GM18502 (cell line): ENCODE data around the gene LYST.
"Not testable (repeated sequence)": the region's sequence is repeated elsewhere in the genome, so short reads cannot be mapped to it uniquely, and the experiment has no call there.

ENCODE experiments used
- ATAC-seq: cut with Tn5 transposase; IDR thresholded peaks from one replicate; pipeline ENCODE4 v1.9.1; 2021; ENCODE audit warnings: mild to moderate bottlenecking; ENCODE audit not compliant: unreplicated experiment, poor library complexity

LYST gene

DNA sequence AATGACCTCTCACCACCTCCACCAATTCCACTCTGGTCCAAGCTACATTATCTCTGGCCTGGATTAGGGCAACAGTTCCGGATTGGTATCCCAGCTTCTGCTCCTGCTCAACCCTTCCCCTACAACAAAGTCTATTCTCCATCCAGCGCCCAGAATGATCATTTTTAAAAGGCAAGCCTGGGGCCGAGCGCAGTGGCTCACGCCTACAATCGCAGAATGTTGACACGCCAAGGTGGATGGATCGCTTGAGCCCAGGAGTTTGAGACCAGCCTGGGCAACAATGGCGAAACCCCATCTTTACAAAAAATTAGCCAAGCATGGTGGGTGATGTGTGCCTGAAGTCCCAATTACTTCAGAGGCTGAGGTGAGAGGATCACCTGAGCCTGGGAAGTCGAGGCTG is 2.2 kb downstream of the LYST start:
- no peak for ATAC-seq

DNA sequence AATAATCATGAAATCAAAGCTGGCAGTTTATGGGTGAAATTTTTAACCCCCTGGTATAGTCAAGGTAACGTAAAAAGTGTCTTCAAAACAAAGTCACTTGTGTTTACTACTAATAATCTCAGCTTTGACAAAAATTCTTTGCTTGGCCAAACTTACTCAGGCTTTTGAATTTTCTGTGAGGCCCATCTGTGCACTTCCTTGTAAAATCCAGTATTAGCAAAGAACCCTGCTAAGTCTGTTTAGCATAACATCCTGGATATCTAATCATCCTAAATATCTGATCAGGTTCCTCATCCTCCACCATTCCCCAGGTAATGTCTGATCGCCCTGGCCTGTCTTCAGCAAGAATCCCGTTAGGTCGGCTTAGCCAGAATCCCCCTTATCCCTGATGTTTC is 3.0 kb downstream of the LYST start:
- no peak for ATAC-seq

DNA sequence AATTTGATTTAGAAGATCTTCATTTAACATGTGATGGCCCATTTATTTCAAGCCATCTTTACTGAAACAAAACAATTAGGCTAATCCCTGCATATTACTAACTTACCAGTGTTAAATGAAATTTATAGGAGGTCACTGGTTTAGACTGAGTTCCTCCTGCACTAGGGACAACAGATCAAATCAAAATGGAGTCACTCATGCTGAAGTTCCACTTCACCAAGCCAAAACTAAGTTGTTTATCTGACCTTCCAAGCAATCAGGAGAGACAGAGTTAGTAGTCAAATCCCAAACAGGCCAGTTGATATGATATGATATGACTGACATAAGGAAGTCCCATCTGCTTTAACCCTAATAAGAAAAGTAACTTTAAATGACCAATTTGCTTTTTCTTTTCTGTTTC is 4.8 kb downstream of the LYST start:
- ATAC-seq: no peak

DNA sequence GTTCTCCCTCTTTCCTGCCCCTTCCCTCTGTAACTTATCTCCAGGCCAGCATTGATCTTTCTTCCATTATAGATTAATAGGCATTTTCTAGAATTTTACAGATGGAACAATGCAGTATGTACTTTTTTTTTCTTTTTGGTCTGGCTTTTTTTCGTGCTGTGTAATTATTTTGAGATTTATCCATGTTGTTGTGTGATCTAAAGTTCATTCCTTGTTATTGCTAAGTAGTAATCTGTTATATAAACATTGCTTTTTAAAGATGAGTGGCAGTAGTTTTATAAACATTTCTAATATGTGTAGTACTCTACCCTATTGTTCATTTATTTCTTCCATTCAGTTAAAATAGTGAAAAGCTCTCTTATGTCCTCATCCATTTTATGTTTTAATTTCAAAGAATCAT is 5.9 kb downstream of the LYST start:
- ATAC-seq: no peak

DNA sequence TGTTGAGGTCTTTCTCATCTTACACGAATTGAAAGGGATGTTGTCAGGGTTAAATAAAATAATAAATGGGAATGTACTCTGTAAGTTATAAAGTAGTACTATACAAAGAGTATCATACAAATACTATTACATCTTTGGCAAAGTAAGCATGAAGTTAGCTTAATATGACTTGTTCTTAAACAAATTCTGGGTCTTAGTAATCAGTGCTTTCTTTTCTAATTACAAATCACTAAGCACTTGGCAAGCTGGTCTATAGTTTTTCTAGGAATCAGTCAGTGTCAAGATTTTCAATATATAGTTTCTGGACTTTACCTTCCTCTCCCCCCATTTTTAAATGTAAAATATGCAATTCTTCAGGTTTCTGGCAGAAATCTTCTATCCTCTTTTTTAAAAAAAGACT is 6.9 kb downstream of the LYST start:
- no peak for ATAC-seq

DNA sequence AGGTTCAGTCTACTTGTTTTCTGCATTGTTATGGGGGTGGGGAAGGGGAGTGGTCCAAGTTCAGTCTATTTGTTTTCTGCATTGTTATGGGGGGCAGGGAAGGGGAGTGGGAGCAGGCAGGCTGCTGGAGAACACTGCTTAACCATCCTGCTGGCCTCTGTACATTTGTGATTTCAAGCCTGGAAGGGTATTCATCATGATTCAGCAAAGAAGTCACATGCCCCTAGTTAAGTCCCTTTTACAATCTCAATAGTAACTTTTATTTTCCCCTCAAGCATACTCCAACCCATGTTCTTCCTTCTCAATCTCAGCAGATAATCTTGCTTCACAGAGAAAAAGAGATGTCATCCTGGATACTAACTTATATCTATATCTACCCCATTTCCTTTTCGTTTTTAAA is 7.9 kb downstream of the LYST start:
- ATAC-seq: no peak

DNA sequence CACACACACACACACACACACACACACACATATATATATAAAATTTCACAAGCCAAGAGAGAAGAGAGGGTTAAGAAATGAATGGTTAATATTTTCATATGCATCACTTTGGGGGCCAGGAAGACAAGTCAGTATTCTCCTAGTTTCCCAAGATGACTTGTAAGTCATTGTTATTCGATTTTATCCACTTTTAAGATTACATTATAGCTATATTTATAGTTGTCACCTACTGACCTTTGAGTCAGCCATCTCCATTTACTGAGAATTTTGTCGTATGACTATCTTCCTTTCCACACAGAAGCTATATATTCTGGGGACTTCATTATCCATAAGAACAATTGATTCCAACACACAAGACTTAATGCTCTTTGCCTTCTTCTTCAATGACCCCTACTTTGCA is 8.9 kb downstream of the LYST start:
- no peak for ATAC-seq

DNA sequence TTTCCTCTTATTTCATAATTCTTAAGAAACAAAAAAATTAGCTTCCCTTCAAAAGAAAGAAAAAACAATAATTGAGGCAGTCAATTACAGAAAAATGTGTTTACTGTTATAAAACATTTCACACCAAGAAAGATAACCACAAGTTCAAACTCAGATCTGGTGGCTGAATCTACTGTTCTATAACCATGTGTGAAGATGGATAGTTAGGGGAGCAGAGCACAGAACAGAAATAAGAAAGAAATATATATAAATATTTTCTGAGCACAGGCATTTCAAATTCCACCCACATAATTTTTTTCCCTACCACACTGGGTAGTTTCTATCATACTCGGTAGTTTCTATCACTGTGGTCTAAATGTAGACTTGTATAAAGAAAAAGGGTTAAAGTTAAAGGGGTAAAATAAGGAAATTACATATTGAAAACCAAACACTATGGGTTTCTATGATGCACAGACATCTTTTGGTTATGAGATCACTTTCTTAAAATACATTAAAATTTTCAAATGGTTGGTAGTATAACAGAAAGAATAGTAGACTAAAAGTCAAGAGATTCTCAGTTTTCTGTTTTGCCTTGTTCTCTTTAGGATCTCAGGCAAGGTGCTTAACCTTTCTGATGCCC is 10.8 kb downstream of the LYST start:
- peak; percentile 62 for ATAC-seq

DNA sequence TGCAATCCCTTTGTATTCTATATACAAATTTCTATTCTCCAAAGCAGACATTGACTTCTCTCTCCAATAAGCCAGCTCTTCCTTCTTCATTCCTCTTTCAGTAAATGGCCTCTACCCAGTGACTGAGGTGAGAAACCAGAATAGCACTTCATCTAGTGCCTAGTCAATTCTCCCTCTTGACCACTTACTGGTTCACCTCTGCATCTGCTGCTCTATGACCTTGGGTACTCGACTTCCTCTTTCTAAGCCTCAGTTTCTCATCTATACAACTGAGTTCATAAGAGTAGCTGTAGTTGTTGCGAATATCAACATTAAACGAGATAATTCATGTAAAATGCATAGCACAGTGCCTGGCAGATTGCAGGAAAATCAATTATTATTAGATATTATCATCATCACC is 12.4 kb downstream of the LYST start:
- no peak for ATAC-seq

DNA sequence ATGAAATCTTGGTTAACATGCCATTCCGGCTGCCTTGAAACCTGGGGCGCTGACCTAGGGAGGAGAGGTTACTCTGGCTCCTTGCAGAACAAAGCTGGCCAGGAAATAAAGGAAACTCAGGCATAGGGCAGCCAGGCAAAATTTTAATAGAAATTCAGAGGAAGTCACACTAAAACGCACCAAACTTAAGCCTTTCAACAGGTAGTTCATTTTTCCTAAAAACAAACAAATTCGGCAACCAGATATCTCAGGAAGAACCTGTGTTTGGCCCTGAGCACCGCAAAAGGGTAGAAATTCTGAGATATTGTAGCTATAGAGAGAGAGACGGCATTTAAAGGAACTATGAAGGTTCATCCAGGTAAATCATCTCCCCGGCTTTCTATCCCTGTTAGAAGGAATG is 13.1 kb downstream of the LYST start:
- ATAC-seq: no peak

DNA sequence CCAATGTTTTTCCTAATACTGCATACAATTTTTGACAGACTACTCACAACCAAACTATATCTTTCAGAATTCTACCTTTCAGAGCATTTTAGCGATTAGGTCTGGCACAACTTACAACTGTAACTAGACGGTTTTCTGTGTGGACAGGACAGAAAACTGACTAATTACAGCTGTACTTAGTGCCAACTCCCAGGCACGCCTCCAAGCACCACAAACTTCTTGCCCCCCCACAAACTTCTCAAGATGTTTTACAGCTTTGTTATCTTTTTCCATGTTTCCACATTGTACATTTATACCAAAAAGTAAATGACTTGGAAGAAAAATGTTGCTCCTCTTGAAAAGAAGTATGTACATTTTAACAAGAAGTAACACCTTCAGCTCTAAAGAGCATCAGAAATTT is 13.8 kb downstream of the LYST start:
- no peak for ATAC-seq

DNA sequence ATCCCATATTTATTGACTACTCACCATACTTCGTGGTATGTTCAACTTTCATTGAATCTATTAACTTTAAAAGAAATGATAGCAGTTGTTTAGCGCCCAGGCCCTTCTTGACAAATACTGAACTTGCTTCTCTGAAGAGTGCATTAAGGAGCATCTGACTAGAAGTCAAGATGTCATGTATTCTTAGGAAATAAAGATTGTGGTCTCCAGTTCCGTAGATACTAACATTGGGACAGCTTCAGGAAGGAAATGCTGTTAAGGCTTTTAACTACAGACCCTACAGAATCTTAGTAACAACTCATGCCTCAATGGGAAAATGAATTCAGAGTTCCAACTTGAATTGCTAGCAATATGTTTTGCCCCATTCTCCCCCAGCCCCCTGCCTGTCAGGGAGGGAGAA is 14.8 kb downstream of the LYST start:
- no peak for ATAC-seq

DNA sequence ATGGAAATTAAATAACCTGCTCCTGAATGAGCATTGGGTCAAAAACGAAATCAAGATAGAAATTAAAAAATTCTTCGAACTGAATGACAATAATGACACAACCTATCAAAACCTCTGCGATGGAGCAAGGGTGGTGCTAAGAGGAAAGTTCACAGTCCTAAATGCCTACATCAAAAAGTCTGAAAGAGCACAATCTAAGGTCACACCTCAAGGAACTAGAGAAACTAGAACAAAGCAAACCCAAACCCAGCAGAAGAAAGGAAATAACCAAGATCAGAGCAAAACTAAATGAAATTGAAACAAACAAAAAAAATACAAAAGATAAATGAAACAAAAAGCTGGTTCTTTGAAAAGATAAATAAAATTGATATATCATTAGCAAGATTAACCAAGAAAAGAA is 18.5 kb downstream of the LYST start:
- not testable (repeated sequence) for ATAC-seq

DNA sequence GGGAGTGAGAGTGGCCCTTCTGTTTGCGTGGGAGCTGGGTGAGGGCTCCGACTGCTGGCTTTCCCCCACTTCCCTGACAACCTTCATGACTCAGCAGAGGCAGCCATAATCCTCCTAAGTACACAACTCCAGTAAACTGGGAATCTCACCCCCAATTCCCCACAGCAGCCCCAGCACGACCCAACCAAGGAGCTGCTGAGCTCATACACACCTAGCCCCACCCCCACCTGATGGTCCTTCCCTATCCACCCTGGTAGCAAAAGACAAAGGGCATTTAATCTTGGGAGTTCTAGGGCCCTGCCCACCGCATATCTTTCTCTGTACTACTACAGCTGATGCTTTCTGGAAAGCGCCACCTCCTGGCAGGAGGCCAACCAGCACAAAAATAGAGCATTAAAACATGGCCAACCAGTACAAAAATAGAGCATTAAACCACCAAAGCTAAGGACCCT is 21.0 kb downstream of the LYST start:
- not testable (repeated sequence) for ATAC-seq

DNA sequence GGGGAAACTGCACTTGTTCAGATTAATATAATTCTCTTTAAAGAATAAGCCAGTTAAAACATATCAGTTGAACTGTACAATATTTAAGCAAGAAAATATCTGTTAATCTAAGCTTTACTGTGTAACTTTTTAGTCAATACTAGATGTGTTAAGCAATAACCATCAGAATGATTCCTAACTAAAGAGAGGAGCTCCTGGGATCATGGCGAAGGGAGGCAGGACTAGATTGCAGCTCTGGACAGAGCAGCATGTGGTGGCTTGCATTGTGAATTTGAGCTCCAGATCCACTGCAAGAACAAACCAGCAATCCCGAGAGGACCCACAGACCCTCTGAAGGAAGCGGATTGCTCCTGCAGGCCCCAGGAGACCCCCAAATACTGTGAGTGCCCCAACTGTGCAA is 21.9 kb downstream of the LYST start:
- ATAC-seq: no peak

DNA sequence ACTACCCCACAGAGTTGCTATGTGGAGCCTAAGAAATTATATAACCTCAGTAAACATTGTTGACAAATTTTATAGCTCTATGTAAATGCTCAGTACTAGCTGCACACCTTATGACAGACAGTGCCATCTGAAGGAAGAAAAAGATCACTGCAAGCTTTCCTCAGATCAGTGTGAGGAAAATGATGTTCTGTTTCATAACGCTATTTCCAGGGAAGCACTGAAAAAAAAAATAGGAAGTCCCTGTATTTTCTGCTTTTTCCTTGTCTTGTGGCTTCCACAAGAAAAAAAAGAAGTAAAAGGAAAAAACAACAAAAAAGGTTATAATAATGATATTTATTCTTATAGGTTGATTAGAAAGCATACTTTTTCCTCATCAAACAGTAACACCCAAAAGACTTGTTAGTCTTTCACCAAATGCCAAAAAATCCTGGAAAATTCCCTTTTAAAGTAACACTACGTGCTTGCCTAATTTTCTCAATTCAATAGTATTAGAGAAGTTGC is 23.2 kb downstream of the LYST start:
- peak; percentile 67 for ATAC-seq

DNA sequence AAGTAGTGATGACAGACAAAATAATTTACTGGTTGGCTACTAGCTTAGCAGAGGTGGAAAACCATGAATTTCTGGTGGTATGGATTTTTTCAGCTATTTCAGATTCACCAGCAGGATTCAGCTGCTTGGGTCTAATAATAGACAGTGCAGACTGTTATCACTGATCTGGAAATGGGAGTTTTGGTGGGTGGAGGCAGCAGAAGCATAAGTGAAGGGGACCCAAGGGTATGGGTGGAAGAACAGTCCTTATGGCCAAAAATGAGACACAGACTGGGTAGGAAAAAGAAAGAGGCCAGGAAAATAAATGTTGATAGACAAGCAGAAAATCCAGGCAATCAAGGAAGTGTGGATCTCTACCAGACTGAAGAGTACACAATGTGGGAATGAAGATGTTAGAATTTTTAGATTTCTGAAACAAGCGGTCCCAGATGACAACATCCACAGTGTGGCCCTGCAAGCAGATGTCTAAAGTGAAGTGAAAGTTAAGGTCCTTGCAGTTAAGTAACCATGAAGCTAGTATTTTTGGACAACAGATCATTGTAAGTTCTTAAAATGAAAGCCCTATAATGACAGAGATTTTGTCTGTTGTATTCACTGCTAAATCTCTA is 24.7 kb downstream of the LYST start:
- peak; percentile 78 for ATAC-seq

DNA sequence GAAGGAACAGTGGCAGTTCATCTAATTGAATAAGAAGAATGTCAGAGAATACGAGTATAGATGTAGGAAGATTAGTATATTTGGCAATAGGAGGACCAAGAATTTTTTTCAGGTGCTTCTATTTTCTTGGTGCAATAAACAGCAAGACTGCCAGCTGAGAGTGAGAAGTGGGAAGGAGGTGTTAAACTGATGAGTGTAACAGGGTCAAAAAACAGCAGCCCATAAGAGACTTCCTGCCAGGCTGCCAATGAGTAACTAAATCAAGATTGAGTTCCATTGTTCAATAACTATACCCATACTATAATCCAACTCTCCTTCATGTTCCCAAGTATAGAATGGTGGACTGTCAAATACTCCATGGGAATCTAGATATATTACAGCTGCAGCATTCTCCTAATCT is 28.7 kb downstream of the LYST start:
- no peak for ATAC-seq

DNA sequence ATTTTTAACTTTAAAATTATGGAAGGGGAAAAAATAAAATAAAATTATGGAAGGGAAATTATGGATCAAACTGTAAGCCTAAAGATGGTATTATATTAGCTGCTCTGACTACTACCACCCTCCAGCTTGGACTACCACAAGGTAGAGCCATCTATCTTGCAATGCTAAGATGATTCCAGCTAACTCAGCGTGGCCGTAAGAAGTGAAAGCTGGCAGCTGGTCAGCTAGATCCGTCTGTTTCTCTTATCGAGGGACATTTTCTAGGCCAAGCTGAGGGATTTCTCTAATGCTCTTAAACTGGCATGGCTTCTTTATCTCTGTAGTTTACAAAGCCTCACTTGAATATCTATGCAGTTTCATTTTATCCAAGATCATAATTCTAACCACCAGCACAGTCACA is 31.5 kb downstream of the LYST start:
- ATAC-seq: no peak

DNA sequence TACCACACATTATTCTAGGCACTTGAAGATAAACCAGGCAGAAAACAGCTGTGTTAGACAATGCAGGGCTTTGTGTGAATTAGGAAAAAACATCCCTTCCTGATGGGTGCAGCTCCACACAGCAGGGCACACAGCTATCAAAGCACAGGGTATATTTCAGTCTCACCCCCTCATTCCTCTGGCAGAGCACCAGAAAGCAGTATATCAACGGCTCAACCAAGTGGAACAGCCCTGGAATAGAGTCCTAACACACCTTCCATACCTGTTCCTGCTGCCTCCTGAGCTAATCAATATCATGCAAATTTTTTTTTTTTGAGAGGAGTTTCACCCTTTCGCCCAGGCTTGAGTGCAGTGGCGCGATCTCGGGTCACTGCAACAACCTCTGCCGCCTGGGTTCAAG is 32.1 kb downstream of the LYST start:
- no peak for ATAC-seq

DNA sequence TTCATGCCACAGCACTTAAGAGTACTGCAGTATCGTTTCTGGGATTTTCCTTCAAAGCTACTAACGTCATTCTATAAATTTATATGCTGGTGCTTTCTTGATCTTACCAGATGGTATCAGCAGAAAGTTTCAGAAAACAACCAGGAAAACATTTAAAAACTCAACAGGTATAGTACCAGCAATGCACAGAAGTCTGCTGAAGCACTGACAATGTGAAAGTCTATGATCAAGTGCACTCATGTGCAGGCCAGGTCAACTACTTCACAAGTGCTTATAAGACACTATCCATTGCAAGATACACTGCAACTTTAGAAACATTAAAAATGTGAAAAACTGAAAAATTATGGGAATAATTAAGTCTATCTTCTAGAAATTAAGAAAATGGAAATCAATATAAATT is 34.7 kb downstream of the LYST start:
- no peak for ATAC-seq

DNA sequence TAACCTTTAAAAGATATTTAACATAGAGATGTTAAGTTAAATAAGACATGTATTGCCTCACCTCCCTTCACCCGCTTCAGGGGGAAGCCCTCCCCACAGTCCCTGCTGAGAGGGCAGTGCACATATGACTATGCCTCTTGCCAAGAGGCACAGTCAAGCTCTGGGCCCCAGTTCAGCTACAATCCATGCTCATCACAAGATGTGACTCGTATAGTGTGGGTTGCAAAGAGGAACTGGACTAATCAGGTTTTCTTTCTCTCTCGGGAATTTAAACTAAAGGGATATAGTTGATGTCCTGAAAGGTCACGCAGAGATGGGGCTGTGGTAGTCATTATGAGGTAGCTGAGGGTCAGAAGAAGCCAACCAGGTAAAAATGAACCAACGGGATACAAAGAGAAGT is 35.6 kb downstream of the LYST start:
- peak; percentile 96 for ATAC-seq
